ENCODE data around the gene KCNAB1. TPM values are rescaled to one million over a fixed set of nuclear protein-coding genes. Genes with fewer than 3 reads are reported as not detected.

KCNAB1 gene
- total and polyA plus RNA-seq, 2 donors (not counting 3 experiments of a cell fraction or from before 2014, with no cell fraction given), result 0.21 TPM; not detected in 1

GRCh38 chr3:156445117-156446090 is 325.0 kb downstream of the KCNAB1 start:
- no peak for TF ChIP-seq EZH2 (IDR thresholded peaks at IDR 0.05; ENCODE audit: borderline replicate concordance, low read depth, low read length, severe bottlenecking)
- TF ChIP-seq MAX (IDR thresholded peaks at IDR 0.05; ENCODE audit: insufficient read depth, insufficient read length), result no peak
- no peak for TF ChIP-seq POLR2A (IDR thresholded peaks at IDR 0.05; ENCODE audit: low read depth, low read length)
- no peak for TF ChIP-seq MYC (IDR thresholded peaks at IDR 0.05; ENCODE audit: low read depth, low read length)
- TF ChIP-seq GATA2 (IDR thresholded peaks at IDR 0.05; ENCODE audit: insufficient read depth, insufficient read length, low read depth, low read length), result no peak
- no peak for TF ChIP-seq POLR2AphosphoS5 (IDR thresholded peaks at IDR 0.05; ENCODE audit: insufficient read depth, low read depth, low read length)
- TF ChIP-seq CTCF (IDR thresholded peaks at IDR 0.05; ENCODE audit: extremely low read depth in 1 of 2, insufficient read depth in 1 of 2, low read depth in 1 of 2, low read length in 2 of 2), result no peak
- TF ChIP-seq JUN (IDR thresholded peaks at IDR 0.05; ENCODE audit: borderline replicate concordance, insufficient read depth, insufficient read length, low read depth), result no peak
- no peak for TF ChIP-seq FOS (IDR thresholded peaks at IDR 0.05; ENCODE audit: borderline replicate concordance, insufficient read depth, low read length)
- no peak for DNase-seq (ENCODE audit: low read depth, low spot score)
- BruUV-seq (replicated peaks), result no TSS peak

More at GRCh38 chr3:156445117-156446090, 325.0 kb downstream of the KCNAB1 start:
- ChIA-PET CTCF (interaction anchor here (1.5 to 2.3 kb wide), 3 partner anchors 64 to 295 kb away, joined by 5 to 11 read pairs (median 9); no protein-coding TSS in a partner anchor), POLR2A (no interaction called here)
- peaks cover 8% of the 10 kb centered on the region for H3K4me1 ChIP-seq (ENCODE audit: control insufficient read depth, extremely low read depth, insufficient read depth, low read length)
- H3K27ac ChIP-seq (ENCODE audit: insufficient read depth, low read depth, low read length), result no peak overlapping the region
- H3K4me2 ChIP-seq (ENCODE audit: insufficient read depth, low read length), result no peak overlapping the region
- no peak overlapping the region for H3K9ac ChIP-seq (replicated peaks; ENCODE audit: extremely low read depth, insufficient read depth, low read length)
- H3K27me3 ChIP-seq (ENCODE audit: control insufficient read depth in 2 of 2, insufficient read depth in 2 of 2, low read length in 2 of 2), result no peaks in the 10 kb centered on the region
- no peak for FAIRE-seq
- no peaks in the 10 kb centered on the region for H3K79me2 ChIP-seq (ENCODE audit: control insufficient read depth, insufficient read depth, low read length)
- intact Hi-C loops (cut with micrococcal nuclease) (loop anchor here (5.0 kb wide), 1 partner anchor 143 kb away; no protein-coding TSS in a partner anchor), dilution Hi-C loops (cut with MboI; ENCODE audit: extremely low pct_ligation_motif_present, low sequenced_read_pairs) (no loop called here)
- no peaks in the 10 kb centered on the region for H3K9me1 ChIP-seq (replicated peaks; ENCODE audit: control insufficient read depth, extremely low read depth, insufficient read depth, low read length)
- no peak overlapping the region for H2AFZ ChIP-seq (ENCODE audit: low read depth, low read length)
- H3K36me3 ChIP-seq (ENCODE audit: control insufficient read depth in 2 of 2, extremely low read depth in 1 of 2, insufficient read depth in 2 of 2, low read length in 2 of 2), result no peaks in the 10 kb centered on the region
- no peaks in the 10 kb centered on the region for H3K9me3 ChIP-seq (replicated peaks; ENCODE audit: control insufficient read depth, insufficient read depth, low read length)
- no peak overlapping the region for H3K4me3 ChIP-seq (replicated peaks in 1 of 3; ENCODE audit: insufficient read depth in 1 of 3, low read depth in 1 of 3, low read length in 3 of 3)
- no peaks in the 10 kb centered on the region for H4K20me1 ChIP-seq (replicated peaks; ENCODE audit: control insufficient read depth, extremely low read depth, insufficient read depth, low read length)

All from endothelial cell of umbilical vein (primary cell).